HG02852 (cell line): Measurements from ENCODE around the gene LRP3.
"Not testable (repeated sequence)": the region's sequence is repeated elsewhere in the genome, so short reads cannot be mapped to it uniquely, and the experiment has no call there.

Experiments used
- ATAC-seq: cut with Tn5 transposase; IDR thresholded peaks from one replicate; pipeline ENCODE4 v1.9.1; 2021; ENCODE audit warnings: mild to moderate bottlenecking, moderate library complexity; ENCODE audit not compliant: unreplicated experiment

The LRP3 gene

GRCh38 chr19:33175886-33176669, 18.1 kb upstream of the LRP3 start:
- no peak for ATAC-seq

- ATAC-seq = peak; percentile 85
These were observed 17.3 kb upstream of the LRP3 start for GRCh38 chr19:33176670-33177416.

GRCh38 chr19:33177417-33177979, 16.6 kb upstream of the LRP3 start:
- peak; percentile 22 for ATAC-seq

- ATAC-seq = no peak
These were observed 7.5 kb upstream of the LRP3 start for GRCh38 chr19:33186431-33187182.

GRCh38 chr19:33187183-33187540, 7.0 kb upstream of the LRP3 start:
- ATAC-seq = no peak

- no peak for ATAC-seq
These were observed 4.7 kb upstream of the LRP3 start for GRCh38 chr19:33189453-33189852.

- ATAC-seq = not testable (repeated sequence)
These were observed 3.0 kb upstream of the LRP3 start for GRCh38 chr19:33191092-33191491.

GRCh38 chr19:33191501-33191900, 2.6 kb upstream of the LRP3 start:
- no peak for ATAC-seq

GRCh38 chr19:33192010-33192409, 2.1 kb upstream of the LRP3 start:
- ATAC-seq = no peak

GRCh38 chr19:33193269-33193864, 763 bp upstream of the LRP3 start:
- no peak for ATAC-seq

- no peak for ATAC-seq
These were observed 379 bp downstream of the LRP3 start for GRCh38 chr19:33194532-33194885.

GRCh38 chr19:33194886-33195644, 935 bp downstream of the LRP3 start:
- ATAC-seq = no peak

- no peak for ATAC-seq
These were observed 1.7 kb downstream of the LRP3 start for GRCh38 chr19:33195645-33196347.

- no peak for ATAC-seq
These were observed 2.5 kb downstream of the LRP3 start for GRCh38 chr19:33196446-33197193.

- ATAC-seq = no peak
These were observed 3.5 kb downstream of the LRP3 start for GRCh38 chr19:33197591-33198000.

GRCh38 chr19:33198169-33198568, 4.0 kb downstream of the LRP3 start:
- ATAC-seq = no peak

- no peak for ATAC-seq
These were observed 5.5 kb downstream of the LRP3 start for GRCh38 chr19:33199441-33200265.

- ATAC-seq = no peak
These were observed 7.3 kb downstream of the LRP3 start for GRCh38 chr19:33201473-33201872.
